ENCODE results near the gene BMAL2. TPM values are rescaled to one million over a fixed set of nuclear protein-coding genes. Genes with fewer than 3 reads are reported as not detected.

Gene BMAL2
- total RNA-seq, 4 donors from 2014 or later, result 7.6 to 16.6 (median 10.5) TPM

- DNase-seq (ENCODE audit: low spot score in 2 of 2), result no peak
- Histone ChIP-seq H3K4me3 (no peak overlapping the region), H3K27me3 (no peaks in the 10 kb centered on the region), H3K4me1 (peaks cover 20% of the 10 kb centered on the region), H3K27ac (no peak overlapping the region), H3K9me3 (no peaks in the 10 kb centered on the region), H3K36me3 (no peaks in the 10 kb centered on the region)
- 62% methylated on average over 2 of the region's 2 CpGs for WGBS
- no peak for TF ChIP-seq EP300 (IDR thresholded peaks at IDR 0.05)
- no peak for TF ChIP-seq POLR2A (IDR thresholded peaks at IDR 0.05)
- no peak for TF ChIP-seq CTCF (IDR thresholded peaks at IDR 0.05)
Observed at GRCh38 chr12:27336282-27336653, 3.6 kb downstream of the BMAL2 start.

- no peaks in the 10 kb centered on the region for H3K9me3 ChIP-seq
- no peak overlapping the region for H3K27ac ChIP-seq
- H3K4me3 ChIP-seq, result no peak overlapping the region
- 93% methylated on average over 1 of the region's 1 CpG for WGBS
- TF ChIP-seq CTCF (IDR thresholded peaks at IDR 0.05) (no peak), POLR2A (IDR thresholded peaks at IDR 0.05) (no peak), EP300 (IDR thresholded peaks at IDR 0.05) (no peak), POLR2AphosphoS5 (IDR thresholded peaks at IDR 0.05) (no peak)
- H3K27me3 ChIP-seq, result no peaks in the 10 kb centered on the region
- H3K36me3 ChIP-seq, result no peaks in the 10 kb centered on the region
- DNase-seq (ENCODE audit: low spot score in 2 of 2), result no peak
- H3K4me1 ChIP-seq, result peaks cover 9% of the 10 kb centered on the region
Observed at GRCh38 chr12:27337376-27337775, 4.7 kb downstream of the BMAL2 start.

GRCh38 chr12:27338473-27338872, 5.8 kb downstream of the BMAL2 start:
- no peaks in the 10 kb centered on the region for H3K27me3 ChIP-seq
- no peaks in the 10 kb centered on the region for H3K36me3 ChIP-seq
- WGBS, result 96% methylated on average over 1 of the region's 1 CpG
- TF ChIP-seq CTCF (IDR thresholded peaks at IDR 0.05) (no peak), EP300 (IDR thresholded peaks at IDR 0.05) (no peak), POLR2A (IDR thresholded peaks at IDR 0.05) (no peak), POLR2AphosphoS5 (IDR thresholded peaks at IDR 0.05) (no peak)
- no peak overlapping the region for H3K4me3 ChIP-seq
- no peaks in the 10 kb centered on the region for H3K9me3 ChIP-seq
- DNase-seq (ENCODE audit: low spot score in 2 of 2), result no peak
- no peak overlapping the region for H3K27ac ChIP-seq
- peaks cover 3% of the 10 kb centered on the region for H3K4me1 ChIP-seq

- H3K4me1 ChIP-seq, result no peaks in the 10 kb centered on the region
- 75% methylated on average over 3 of the region's 3 CpGs for WGBS
- H3K27ac ChIP-seq, result no peak overlapping the region
- no peaks in the 10 kb centered on the region for H3K36me3 ChIP-seq
- no peaks in the 10 kb centered on the region for H3K9me3 ChIP-seq
- H3K4me3 ChIP-seq, result no peak overlapping the region
- no peaks in the 10 kb centered on the region for H3K27me3 ChIP-seq
- TF ChIP-seq POLR2A (IDR thresholded peaks at IDR 0.05), result no peak
- TF ChIP-seq EP300 (IDR thresholded peaks at IDR 0.05), result no peak
- TF ChIP-seq CTCF (IDR thresholded peaks at IDR 0.05), result no peak
- TF ChIP-seq POLR2AphosphoS5 (IDR thresholded peaks at IDR 0.05), result no peak
- no peak for DNase-seq (ENCODE audit: low spot score in 2 of 2)
Observed at GRCh38 chr12:27340971-27341370, 8.3 kb downstream of the BMAL2 start.

GRCh38 chr12:27342536-27342935, 9.9 kb downstream of the BMAL2 start:
- no peaks in the 10 kb centered on the region for H3K27me3 ChIP-seq
- no peaks in the 10 kb centered on the region for H3K9me3 ChIP-seq
- H3K4me3 ChIP-seq, result no peak overlapping the region
- no peaks in the 10 kb centered on the region for H3K4me1 ChIP-seq
- no peak for TF ChIP-seq EP300 (IDR thresholded peaks at IDR 0.05)
- TF ChIP-seq POLR2AphosphoS5 (IDR thresholded peaks at IDR 0.05), result no peak
- no peak overlapping the region for H3K27ac ChIP-seq
- no peaks in the 10 kb centered on the region for H3K36me3 ChIP-seq
- no peak for DNase-seq (ENCODE audit: low spot score in 2 of 2)
- WGBS, result 90% methylated on average over 2 of the region's 2 CpGs

All from suprapubic skin (tissue), 4 donors.